D721Med (cell line): ENCODE results near the gene FHL2.
"Not testable (repeated sequence)": the region's sequence is repeated elsewhere in the genome, so short reads cannot be mapped to it uniquely, and the experiment has no call there.

Source experiments
- DNase-seq: peaks from one replicate; pipeline ENCODE4 v3.0.0; 2011; ENCODE audit warnings: low spot score; ENCODE audit not compliant: insufficient read length
- FAIRE-seq: peaks from 2 replicates; lab custom pipeline; 2011; peaks lifted over from hg19 to GRCh38; lab: Jason Lieb, UNC
- CTCF ChIP-seq: IDR thresholded peaks from 2 replicates; pipeline ENCODE4 v1.5.1; 2012; ENCODE audit warnings: mild to moderate bottlenecking, control low read depth; ENCODE audit not compliant: insufficient read depth; ENCODE audit errors: missing control alignments

FHL2 gene

GRCh38 chr2:105334211-105334610 is 64.6 kb downstream of the FHL2 start:
- FAIRE-seq, result no peak
- TF ChIP-seq CTCF, result no peak
- DNase-seq, result no peak

GRCh38 chr2:105330681-105331375 is 68.0 kb downstream of the FHL2 start:
- TF ChIP-seq CTCF, result no peak
- FAIRE-seq (no peak), DNase-seq (no peak)

GRCh38 chr2:105329561-105330495 is 69.0 kb downstream of the FHL2 start, which contains the start of gene TGFBRAP1:
TSS of gene TGFBRAP1 (minus strand) at chr2:105329735. CDS start at chr2:105308301, 21,434 bp downstream.
- peak; percentile 26 for DNase-seq
- FAIRE-seq, result no peak
- no peak for TF ChIP-seq CTCF

GRCh38 chr2:105329197-105329554 is 69.7 kb downstream of the FHL2 start:
- no peak for FAIRE-seq
- no peak for DNase-seq
- no peak for TF ChIP-seq CTCF

- DNase-seq, result no peak
- TF ChIP-seq CTCF, result no peak
- FAIRE-seq, result no peak
These were observed 70.3 kb downstream of the FHL2 start for GRCh38 chr2:105328281-105329196.

GRCh38 chr2:105327690-105328089 is 71.2 kb downstream of the FHL2 start:
- DNase-seq, result no peak
- FAIRE-seq, result no peak
- no peak for TF ChIP-seq CTCF

GRCh38 chr2:105327271-105327670 is 71.6 kb downstream of the FHL2 start:
- FAIRE-seq, DNase-seq: not testable (repeated sequence)
